HCT116 (cell line): ENCODE measurements around the gene HEATR5B. TPM values are rescaled to one million over a fixed set of nuclear protein-coding genes. Genes with fewer than 3 reads are reported as not detected.

Experiments
- ATAC-seq: fragments of 200-7000 bp; cut with Tn5 transposase; 2 replicates; pipeline ENCODE4 v1.9.1; 2020; ENCODE audit warnings: mild to moderate bottlenecking, moderate library complexity
- BruUV-seq: library from RNA; stranded (reverse); fragments of 400-500 nt; replicated peaks from 2 replicates; lab custom pipeline; 2021; lab: Mats Ljungman, UMichigan
- CTCF ChIA-PET: fragments of 300-600 bp; sonication (Branson Sonifier 250); formaldehyde crosslinking; loops from one replicate; lab custom pipeline; 2021; ENCODE audit warnings: antibody characterized with exemption; lab: Charles Lee
- POLR2A ChIA-PET: fragments of 300-600, 350-600 bp; sonication (Branson Sonifier 250); formaldehyde crosslinking; loops from one replicate; lab custom pipeline; 2021; ENCODE audit warnings: antibody characterized with exemption; lab: Charles Lee
- RAD21 ChIA-PET, 2 experiments: fragments of 300-600 bp; sonication (Branson Sonifier 250); formaldehyde crosslinking; loops; one replicate each; lab custom pipeline; 2023; ENCODE audit warnings: low total read pairs in 2 of 2; ENCODE audit not compliant: uncharacterized antibody in 2 of 2, unreplicated experiment in 2 of 2, low non-redundant PET in 1 of 2; lab: Charles Lee
- DNase-seq: peaks from one replicate; pipeline ENCODE4 v3.0.0-alpha.2; 2010; ENCODE audit warnings: low read depth, low spot score
- H2AFZ ChIP-seq: fragments of 200-600 bp; shearing (Covaris generic), sonication (generic); 2 replicates; pipeline ENCODE4 v1.6.1; 2017; ENCODE audit warnings: low read depth, mixed run types, mixed read lengths, antibody characterized with exemption, low read length; ENCODE audit not compliant: poor library complexity, severe bottlenecking
- H3K27ac ChIP-seq: 2 replicates; pipeline ENCODE4 v1.5.1; 2012; ENCODE audit warnings: low read depth, low read length
- H3K27me3 ChIP-seq: fragments of 200-600 bp; sonication (generic); 2 replicates; pipeline ENCODE4 v1.6.1; 2016; ENCODE audit warnings: mixed run types, low read length, mixed read lengths; ENCODE audit not compliant: insufficient read depth
- H3K36me3 ChIP-seq, 2 experiments: fragments of 200-500 bp in 1 of 2; fragments of 200-600 bp in 1 of 2; sonication (Bioruptor generic) in 1 of 2; sonication (generic) in 1 of 2; 2 replicates each; pipeline versions ENCODE4 v1.5.1 to v1.6.1; 2014 to 2016; ENCODE audit warnings: low read length in 2 of 2, inconsistent platforms in 1 of 2, mixed read lengths in 1 of 2, mixed run types in 1 of 2; ENCODE audit not compliant: insufficient read depth in 2 of 2, control insufficient read depth in 1 of 2
- H3K4me1 ChIP-seq, 2 experiments: fragments of 200-600 bp in 1 of 2; sonication (generic) in 1 of 2; 2 replicates each; pipeline versions ENCODE4 v1.5.1 to v1.6.1; 2012 to 2017; ENCODE audit warnings: low read length in 2 of 2, inconsistent platforms in 1 of 2, mild to moderate bottlenecking in 1 of 2, mixed read lengths in 1 of 2, mixed run types in 1 of 2, moderate library complexity in 1 of 2; ENCODE audit not compliant: insufficient read depth in 2 of 2, control insufficient read depth in 1 of 2
- H3K4me2 ChIP-seq: fragments of 200-600 bp; sonication (generic); 2 replicates; pipeline ENCODE4 v1.6.1; 2017; ENCODE audit warnings: mixed run types, low read length, mixed read lengths
- H3K4me3 ChIP-seq, 2 experiments: fragments of 200-600 bp in 1 of 2; sonication (generic) in 1 of 2; replicated peaks in 1 of 2; 2 replicates each; pipeline ENCODE4 v1.5.1; 2011 to 2016; ENCODE audit warnings: low read length in 2 of 2, control low read depth in 1 of 2, low read depth in 1 of 2, mild to moderate bottlenecking in 1 of 2, mixed read lengths in 1 of 2, mixed run types in 1 of 2
- H3K79me2 ChIP-seq: fragments of 200-600 bp; sonication (generic); 2 replicates; pipeline ENCODE4 v1.6.1; 2017; ENCODE audit warnings: mild to moderate bottlenecking, mixed run types, low read length, moderate library complexity, mixed read lengths; ENCODE audit not compliant: insufficient read depth
- H3K9ac ChIP-seq: fragments of 200-600 bp; sonication (generic); 2 replicates; pipeline ENCODE4 v1.6.1; 2016; ENCODE audit warnings: low read length, mixed read lengths
- H3K9me2 ChIP-seq: fragments of 200-600 bp; sonication (generic), shearing (Covaris generic); 2 replicates; pipeline ENCODE4 v1.6.1; 2017; ENCODE audit warnings: mixed run types, mild to moderate bottlenecking, moderate library complexity; ENCODE audit not compliant: insufficient read depth
- H3K9me3 ChIP-seq, 2 experiments: fragments of 200-500 bp in 1 of 2; fragments of 200-600 bp in 1 of 2; sonication (Bioruptor generic) in 1 of 2; sonication (generic) in 1 of 2; 2 replicates each; pipeline ENCODE4 v1.6.1; 2014 to 2017; ENCODE audit warnings: low read length in 2 of 2, mixed read lengths in 2 of 2, inconsistent platforms in 1 of 2, low read depth in 1 of 2, mild to moderate bottlenecking in 1 of 2, mixed run types in 1 of 2, moderate library complexity in 1 of 2; ENCODE audit not compliant: control insufficient read depth in 1 of 2, insufficient read depth in 1 of 2
- H4K20me1 ChIP-seq: fragments of 200-600 bp; sonication (generic), shearing (Covaris generic); 2 replicates; pipeline ENCODE4 v1.6.1; 2017; ENCODE audit warnings: mixed run types, mild to moderate bottlenecking, moderate library complexity; ENCODE audit not compliant: insufficient read depth
- CEBPB ChIP-seq: IDR thresholded peaks from 2 replicates; pipeline ENCODE4 v1.6.1; 2012; ENCODE audit warnings: low read depth
- EGR1 ChIP-seq: IDR thresholded peaks from 2 replicates; pipeline ENCODE4 v1.6.1; 2012; ENCODE audit warnings: low read depth
- ELF1 ChIP-seq: IDR thresholded peaks from 2 replicates; pipeline ENCODE4 v1.6.1; 2012; ENCODE audit warnings: low read depth, borderline replicate concordance
- EZH2 ChIP-seq: fragments of 200-600 bp; sonication (generic); IDR thresholded peaks from 2 replicates; pipeline ENCODE4 v1.6.1; 2017; ENCODE audit warnings: antibody characterized with exemption, mixed run types
- EZH2phosphoT487 ChIP-seq: fragments of 200-600 bp; IDR thresholded peaks from 2 replicates; pipeline ENCODE4 v1.6.1; 2018; ENCODE audit warnings: antibody characterized with exemption, borderline replicate concordance
- FOSL1 ChIP-seq: IDR thresholded peaks from 2 replicates; pipeline ENCODE4 v1.6.1; 2012; ENCODE audit warnings: low read depth
- POLR2A ChIP-seq: IDR thresholded peaks from 2 replicates; pipeline ENCODE4 v1.7.0; 2011; ENCODE audit warnings: borderline replicate concordance; ENCODE audit not compliant: insufficient read depth, insufficient read length; ENCODE audit errors: extremely low read depth
- POLR2AphosphoS5 ChIP-seq: IDR thresholded peaks from 2 replicates; pipeline ENCODE4 v1.6.1; 2011; ENCODE audit warnings: mild to moderate bottlenecking, low read depth, low read length, moderate library complexity
- REST ChIP-seq: IDR thresholded peaks from 2 replicates; pipeline ENCODE4 v1.6.1; 2012; ENCODE audit warnings: low read depth
- SIN3A ChIP-seq: IDR thresholded peaks from 2 replicates; pipeline ENCODE4 v1.6.1; 2012; ENCODE audit warnings: low read depth
- SP1 ChIP-seq: IDR thresholded peaks from 2 replicates; pipeline ENCODE4 v1.6.1; 2012; ENCODE audit warnings: low read depth
- YY1 ChIP-seq: IDR thresholded peaks from 2 replicates; pipeline ENCODE4 v1.6.1; 2011; ENCODE audit warnings: low read length, low read depth, moderate library complexity, mild to moderate bottlenecking; ENCODE audit not compliant: insufficient replicate concordance; ENCODE audit errors: extremely low read depth
- ZFX ChIP-seq: fragments of 450-650 bp; IDR thresholded peaks from 2 replicates; pipeline ENCODE4 v1.6.1; 2017
- ZNF274 ChIP-seq: fragments of 200-500 bp; sonication (Bioruptor generic); IDR thresholded peaks from 2 replicates; pipeline ENCODE4 v1.6.1; 2014; ENCODE audit warnings: mild to moderate bottlenecking, low read depth, low read length, inconsistent platforms
- intact Hi-C: fragments of 100-400 bp; cut with micrococcal nuclease; formaldehyde crosslinking; loops from 2 replicates; pipeline ENCODE4 v1.10.0; 2022
- total RNA-seq: library from RNA; stranded (reverse); gene quantifications from one replicate; pipeline ENCODE4 v1.2.1, GENCODE V29; 2021; ENCODE audit not compliant: unreplicated experiment
- TF ChIP-seq, protein P1 (sequence below): IDR thresholded peaks from 2 replicates; pipeline ENCODE4 v1.6.1; 2012
- TF ChIP-seq, protein P2 (sequence below), 3 experiments: fragments of 200-600 bp in 1 of 3; sonication (generic) in 1 of 3; IDR thresholded peaks in 2 of 3; conservative IDR thresholded peaks in 1 of 3; 2 replicates each; pipeline ENCODE4 v1.5.1; 2012 to 2017; ENCODE audit warnings: low read depth in 2 of 3, low read length in 2 of 3, antibody characterized with exemption in 1 of 3, borderline replicate concordance in 1 of 3, control low read depth in 1 of 3, mild to moderate bottlenecking in 1 of 3, mixed read lengths in 1 of 3, mixed run types in 1 of 3, moderate library complexity in 1 of 3; ENCODE audit not compliant: insufficient read depth in 1 of 3

HEATR5B gene
- total RNA-seq, 1 experiment from 2014 or later = 10.6 TPM

DNA sequence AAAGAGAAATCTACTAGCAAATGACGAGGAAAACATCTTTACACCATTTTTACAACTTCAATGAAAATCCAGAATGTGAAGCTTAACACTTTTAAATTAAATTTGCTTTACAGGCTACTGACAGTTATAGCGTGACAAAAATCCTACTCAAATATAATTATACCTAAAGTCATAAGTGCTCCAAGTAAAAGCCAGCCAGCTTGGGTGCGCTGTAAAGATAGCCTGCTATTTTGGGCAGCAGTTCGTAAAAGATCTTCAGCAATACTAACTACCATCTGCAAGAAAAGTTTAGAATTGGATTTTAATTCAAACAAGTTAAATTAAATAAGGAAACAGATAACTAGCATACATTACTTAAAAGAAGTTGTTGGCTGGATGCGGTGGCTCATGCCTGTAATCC is 22.4 kb downstream of the HEATR5B start:
- Histone ChIP-seq H3K36me3 (peaks cover 3 to 10% of the 10 kb centered on the region in 2 experiments; a peak in 2 of 4 replicates), H3K4me2 (no peak overlapping the region), H3K27me3 (no peaks in the 10 kb centered on the region), H3K9me3 (no peaks in the 10 kb centered on the region), H3K9me2 (no peaks in the 10 kb centered on the region), H2AFZ (no peak overlapping the region), H3K27ac (no peak overlapping the region), H3K4me3 (no peak overlapping the region), H3K9ac (no peak overlapping the region), H3K4me1 (no peaks in the 10 kb centered on the region), H4K20me1 (no peaks in the 10 kb centered on the region), H3K79me2 (no peaks in the 10 kb centered on the region)
- ChIA-PET CTCF (no interaction called here), POLR2A (no interaction called here), RAD21 (no interaction called here)
- BruUV-seq = no TSS peak
- TF ChIP-seq ZNF274 (no peak), POLR2AphosphoS5 (no peak), REST (no peak), EZH2 (no peak)
- intact Hi-C loops = no loop called here
- DNase-seq (no peak), ATAC-seq (no peak)

DNA sequence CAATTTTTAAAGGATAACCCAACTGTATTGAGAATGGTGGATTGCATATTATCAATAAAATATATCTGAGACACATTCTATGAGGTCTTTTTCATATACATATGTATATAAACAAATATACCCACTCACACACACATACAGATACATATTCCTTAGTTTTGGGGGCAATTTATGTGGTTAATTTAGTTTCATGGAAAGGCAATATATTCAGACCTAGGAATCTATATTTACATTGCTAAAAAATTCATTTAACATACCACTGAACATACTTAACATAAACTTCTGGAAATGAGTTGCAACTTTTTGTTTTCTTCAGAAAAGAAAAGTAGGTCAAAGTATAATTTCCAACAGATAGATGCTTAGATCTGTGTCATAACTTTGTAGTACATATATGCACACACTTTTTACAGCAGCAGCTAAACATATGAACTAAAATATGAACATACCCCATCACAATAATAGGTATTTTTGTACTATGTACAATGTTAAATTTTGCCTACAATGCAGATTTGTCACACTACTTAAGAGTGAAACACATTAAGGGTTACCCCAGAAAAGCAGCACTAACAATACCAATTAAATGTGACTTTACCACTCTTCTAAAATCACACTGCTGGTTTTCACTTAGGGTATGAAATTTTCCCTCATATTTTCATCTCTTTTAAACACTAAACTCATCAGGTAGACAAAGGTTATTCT is 23.0 kb downstream of the HEATR5B start:
- Histone ChIP-seq H3K9me2 (no peaks in the 10 kb centered on the region), H3K4me3 (no peak overlapping the region), H4K20me1 (no peaks in the 10 kb centered on the region), H3K4me1 (no peaks in the 10 kb centered on the region), H3K27ac (no peak overlapping the region), H3K36me3 (peaks cover 3 to 10% of the 10 kb centered on the region in 2 experiments; a peak in 2 of 4 replicates), H2AFZ (no peak overlapping the region), H3K4me2 (no peak overlapping the region), H3K9me3 (no peaks in the 10 kb centered on the region), H3K79me2 (no peaks in the 10 kb centered on the region), H3K27me3 (no peaks in the 10 kb centered on the region), H3K9ac (no peak overlapping the region)
- intact Hi-C loops = no loop called here
- ChIA-PET RAD21 (no interaction called here), POLR2A (no interaction called here), CTCF (no interaction called here)
- ATAC-seq (no peak), DNase-seq (no peak)
- no TSS peak for BruUV-seq
- TF ChIP-seq FOSL1 = no peak
- TF ChIP-seq, protein P1, sequence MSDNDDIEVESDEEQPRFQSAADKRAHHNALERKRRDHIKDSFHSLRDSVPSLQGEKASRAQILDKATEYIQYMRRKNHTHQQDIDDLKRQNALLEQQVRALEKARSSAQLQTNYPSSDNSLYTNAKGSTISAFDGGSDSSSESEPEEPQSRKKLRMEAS = no peak
- TF ChIP-seq POLR2AphosphoS5 = no peak
- TF ChIP-seq EGR1 = no peak
- TF ChIP-seq YY1 = no peak
- TF ChIP-seq ELF1 = no peak
- no peak for TF ChIP-seq SP1
- TF ChIP-seq, protein P2, sequence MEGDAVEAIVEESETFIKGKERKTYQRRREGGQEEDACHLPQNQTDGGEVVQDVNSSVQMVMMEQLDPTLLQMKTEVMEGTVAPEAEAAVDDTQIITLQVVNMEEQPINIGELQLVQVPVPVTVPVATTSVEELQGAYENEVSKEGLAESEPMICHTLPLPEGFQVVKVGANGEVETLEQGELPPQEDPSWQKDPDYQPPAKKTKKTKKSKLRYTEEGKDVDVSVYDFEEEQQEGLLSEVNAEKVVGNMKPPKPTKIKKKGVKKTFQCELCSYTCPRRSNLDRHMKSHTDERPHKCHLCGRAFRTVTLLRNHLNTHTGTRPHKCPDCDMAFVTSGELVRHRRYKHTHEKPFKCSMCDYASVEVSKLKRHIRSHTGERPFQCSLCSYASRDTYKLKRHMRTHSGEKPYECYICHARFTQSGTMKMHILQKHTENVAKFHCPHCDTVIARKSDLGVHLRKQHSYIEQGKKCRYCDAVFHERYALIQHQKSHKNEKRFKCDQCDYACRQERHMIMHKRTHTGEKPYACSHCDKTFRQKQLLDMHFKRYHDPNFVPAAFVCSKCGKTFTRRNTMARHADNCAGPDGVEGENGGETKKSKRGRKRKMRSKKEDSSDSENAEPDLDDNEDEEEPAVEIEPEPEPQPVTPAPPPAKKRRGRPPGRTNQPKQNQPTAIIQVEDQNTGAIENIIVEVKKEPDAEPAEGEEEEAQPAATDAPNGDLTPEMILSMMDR (IDR thresholded peaks at IDR 0.05 in 2 of 3, conservative IDR thresholded peaks at IDR 0.05 in 1 of 3; ENCODE audit: borderline replicate concordance in 1 of 3, insufficient read depth in 1 of 3, low read depth in 2 of 3, low read length in 2 of 3) = no peak
- TF ChIP-seq EZH2phosphoT487 = no peak
- TF ChIP-seq SIN3A = no peak
- no peak for TF ChIP-seq CEBPB
- TF ChIP-seq POLR2A = no peak
- TF ChIP-seq ZFX = no peak
